ENCODE measurements around the gene GHRL. TPM values are rescaled to one million over a fixed set of nuclear protein-coding genes. Genes with fewer than 3 reads are reported as not detected.

The GHRL gene
- total RNA-seq, 1 experiment from 2014 or later: not detected

DNA sequence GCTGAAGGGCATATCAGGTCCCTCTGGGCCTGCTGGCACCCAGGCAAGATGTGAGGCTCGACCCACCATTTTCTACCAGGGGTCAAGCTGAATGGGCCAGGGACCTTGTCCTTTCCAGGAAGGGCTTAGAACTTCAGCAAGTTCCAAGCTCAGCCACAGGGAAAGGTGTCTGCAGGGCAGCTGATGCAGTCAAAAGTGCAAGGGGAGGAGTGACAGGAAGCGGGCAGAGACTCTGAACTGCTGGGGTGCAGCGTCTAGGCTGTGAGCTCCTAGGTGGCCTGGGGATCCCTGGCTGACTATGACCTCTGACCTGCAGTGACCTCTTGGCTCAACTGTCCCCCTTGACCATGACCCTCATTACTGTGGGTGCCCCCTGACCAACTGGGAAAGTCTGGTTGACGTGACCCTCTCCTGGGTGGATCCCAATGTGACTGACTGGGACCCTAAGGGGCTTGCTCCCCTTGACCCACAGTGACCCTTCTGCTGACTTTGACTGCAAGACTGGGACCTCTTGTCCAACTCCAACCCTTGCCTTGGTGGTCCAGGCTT lies 42.5 kb upstream of the GHRL start:
- DNase-seq (ENCODE audit: low read depth, low spot score) (no peak), ATAC-seq (no peak)
- H3K9ac ChIP-seq (ENCODE audit: low read length): no peak overlapping the region
- no peaks in the 10 kb centered on the region for H3K9me2 ChIP-seq (ENCODE audit: insufficient read depth)
- no peaks in the 10 kb centered on the region for H3K79me2 ChIP-seq (ENCODE audit: insufficient read depth, low read length)
- H3K9me3 ChIP-seq (ENCODE audit: control insufficient read depth in 1 of 2, insufficient read depth in 1 of 2, low read depth in 1 of 2, low read length in 2 of 2): no peaks in the 10 kb centered on the region
- TF ChIP-seq, protein P1, sequence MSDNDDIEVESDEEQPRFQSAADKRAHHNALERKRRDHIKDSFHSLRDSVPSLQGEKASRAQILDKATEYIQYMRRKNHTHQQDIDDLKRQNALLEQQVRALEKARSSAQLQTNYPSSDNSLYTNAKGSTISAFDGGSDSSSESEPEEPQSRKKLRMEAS (IDR thresholded peaks at IDR 0.05): no peak
- TF ChIP-seq SP1 (IDR thresholded peaks at IDR 0.05; ENCODE audit: low read depth) (no peak), POLR2AphosphoS5 (IDR thresholded peaks at IDR 0.05; ENCODE audit: low read depth, low read length) (no peak), TCF7L2 (IDR thresholded peaks at IDR 0.05; ENCODE audit: borderline replicate concordance, extremely low read depth, insufficient read depth, insufficient read length) (no peak), FOSL1 (IDR thresholded peaks at IDR 0.05; ENCODE audit: low read depth) (no peak), EZH2phosphoT487 (IDR thresholded peaks at IDR 0.05; ENCODE audit: borderline replicate concordance) (no peak), ZFX (IDR thresholded peaks at IDR 0.05) (no peak), EZH2 (IDR thresholded peaks at IDR 0.05) (no peak), EGR1 (IDR thresholded peaks at IDR 0.05; ENCODE audit: low read depth) (no peak)
- TF ChIP-seq, protein P2, sequence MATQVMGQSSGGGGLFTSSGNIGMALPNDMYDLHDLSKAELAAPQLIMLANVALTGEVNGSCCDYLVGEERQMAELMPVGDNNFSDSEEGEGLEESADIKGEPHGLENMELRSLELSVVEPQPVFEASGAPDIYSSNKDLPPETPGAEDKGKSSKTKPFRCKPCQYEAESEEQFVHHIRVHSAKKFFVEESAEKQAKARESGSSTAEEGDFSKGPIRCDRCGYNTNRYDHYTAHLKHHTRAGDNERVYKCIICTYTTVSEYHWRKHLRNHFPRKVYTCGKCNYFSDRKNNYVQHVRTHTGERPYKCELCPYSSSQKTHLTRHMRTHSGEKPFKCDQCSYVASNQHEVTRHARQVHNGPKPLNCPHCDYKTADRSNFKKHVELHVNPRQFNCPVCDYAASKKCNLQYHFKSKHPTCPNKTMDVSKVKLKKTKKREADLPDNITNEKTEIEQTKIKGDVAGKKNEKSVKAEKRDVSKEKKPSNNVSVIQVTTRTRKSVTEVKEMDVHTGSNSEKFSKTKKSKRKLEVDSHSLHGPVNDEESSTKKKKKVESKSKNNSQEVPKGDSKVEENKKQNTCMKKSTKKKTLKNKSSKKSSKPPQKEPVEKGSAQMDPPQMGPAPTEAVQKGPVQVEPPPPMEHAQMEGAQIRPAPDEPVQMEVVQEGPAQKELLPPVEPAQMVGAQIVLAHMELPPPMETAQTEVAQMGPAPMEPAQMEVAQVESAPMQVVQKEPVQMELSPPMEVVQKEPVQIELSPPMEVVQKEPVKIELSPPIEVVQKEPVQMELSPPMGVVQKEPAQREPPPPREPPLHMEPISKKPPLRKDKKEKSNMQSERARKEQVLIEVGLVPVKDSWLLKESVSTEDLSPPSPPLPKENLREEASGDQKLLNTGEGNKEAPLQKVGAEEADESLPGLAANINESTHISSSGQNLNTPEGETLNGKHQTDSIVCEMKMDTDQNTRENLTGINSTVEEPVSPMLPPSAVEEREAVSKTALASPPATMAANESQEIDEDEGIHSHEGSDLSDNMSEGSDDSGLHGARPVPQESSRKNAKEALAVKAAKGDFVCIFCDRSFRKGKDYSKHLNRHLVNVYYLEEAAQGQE (IDR thresholded peaks at IDR 0.05; ENCODE audit: low read depth): no peak
- TF ChIP-seq, protein P3, sequence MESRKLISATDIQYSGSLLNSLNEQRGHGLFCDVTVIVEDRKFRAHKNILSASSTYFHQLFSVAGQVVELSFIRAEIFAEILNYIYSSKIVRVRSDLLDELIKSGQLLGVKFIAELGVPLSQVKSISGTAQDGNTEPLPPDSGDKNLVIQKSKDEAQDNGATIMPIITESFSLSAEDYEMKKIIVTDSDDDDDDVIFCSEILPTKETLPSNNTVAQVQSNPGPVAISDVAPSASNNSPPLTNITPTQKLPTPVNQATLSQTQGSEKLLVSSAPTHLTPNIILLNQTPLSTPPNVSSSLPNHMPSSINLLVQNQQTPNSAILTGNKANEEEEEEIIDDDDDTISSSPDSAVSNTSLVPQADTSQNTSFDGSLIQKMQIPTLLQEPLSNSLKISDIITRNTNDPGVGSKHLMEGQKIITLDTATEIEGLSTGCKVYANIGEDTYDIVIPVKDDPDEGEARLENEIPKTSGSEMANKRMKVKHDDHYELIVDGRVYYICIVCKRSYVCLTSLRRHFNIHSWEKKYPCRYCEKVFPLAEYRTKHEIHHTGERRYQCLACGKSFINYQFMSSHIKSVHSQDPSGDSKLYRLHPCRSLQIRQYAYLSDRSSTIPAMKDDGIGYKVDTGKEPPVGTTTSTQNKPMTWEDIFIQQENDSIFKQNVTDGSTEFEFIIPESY (IDR thresholded peaks at IDR 0.05; ENCODE audit: extremely low read depth, insufficient replicate concordance, low read length): no peak
- TF ChIP-seq, protein P4, sequence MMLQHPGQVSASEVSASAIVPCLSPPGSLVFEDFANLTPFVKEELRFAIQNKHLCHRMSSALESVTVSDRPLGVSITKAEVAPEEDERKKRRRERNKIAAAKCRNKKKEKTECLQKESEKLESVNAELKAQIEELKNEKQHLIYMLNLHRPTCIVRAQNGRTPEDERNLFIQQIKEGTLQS (IDR thresholded peaks at IDR 0.05): no peak
- H3K4me2 ChIP-seq (ENCODE audit: low read length): no peak overlapping the region
- H2AFZ ChIP-seq (ENCODE audit: low read depth, low read length, poor library complexity, severe bottlenecking): no peak overlapping the region
- H3K27ac ChIP-seq (ENCODE audit: low read depth, low read length): no peak overlapping the region
- POLR2A ChIA-PET: no interaction called here
- no peaks in the 10 kb centered on the region for H3K36me3 ChIP-seq (ENCODE audit: control insufficient read depth in 1 of 2, insufficient read depth in 2 of 2, low read length in 2 of 2)
- RAD21 ChIA-PET (ENCODE audit: low non-redundant PET in 1 of 2, low total read pairs in 2 of 2, uncharacterized antibody in 2 of 2, unreplicated experiment in 2 of 2): no interaction called here
- CTCF ChIA-PET: interaction anchor here (1.9 kb wide), 1 partner anchor 13 kb away, joined by 5 read pairs; no protein-coding TSS in a partner anchor
- H4K20me1 ChIP-seq (ENCODE audit: insufficient read depth): no peaks in the 10 kb centered on the region
- BruUV-seq (replicated peaks): no TSS peak
- intact Hi-C loops (cut with micrococcal nuclease): no loop called here
- H3K4me3 ChIP-seq (replicated peaks in 1 of 2; ENCODE audit: low read depth in 1 of 2, low read length in 2 of 2): no peak overlapping the region
- peaks cover 9% of the 10 kb centered on the region; the same call in 1 of the 2 replicates for H3K27me3 ChIP-seq (ENCODE audit: insufficient read depth, low read length)
- no peaks in the 10 kb centered on the region for H3K4me1 ChIP-seq (ENCODE audit: control insufficient read depth in 1 of 2, insufficient read depth in 2 of 2, low read length in 2 of 2)

Data from HCT116 (cell line).